Activated naive CD4-positive, alpha-beta T cell (primary cell): ENCODE results near the gene PAX6.
"Not testable (repeated sequence)": the region's sequence is repeated elsewhere in the genome, so short reads cannot be mapped to it uniquely, and the experiment has no call there.

Experiments used
- DNase-seq, 4 experiments: peaks; one replicate each; lab custom pipeline; 2025; lab: John Stamatoyannopoulos, UW

PAX6 gene

DNA sequence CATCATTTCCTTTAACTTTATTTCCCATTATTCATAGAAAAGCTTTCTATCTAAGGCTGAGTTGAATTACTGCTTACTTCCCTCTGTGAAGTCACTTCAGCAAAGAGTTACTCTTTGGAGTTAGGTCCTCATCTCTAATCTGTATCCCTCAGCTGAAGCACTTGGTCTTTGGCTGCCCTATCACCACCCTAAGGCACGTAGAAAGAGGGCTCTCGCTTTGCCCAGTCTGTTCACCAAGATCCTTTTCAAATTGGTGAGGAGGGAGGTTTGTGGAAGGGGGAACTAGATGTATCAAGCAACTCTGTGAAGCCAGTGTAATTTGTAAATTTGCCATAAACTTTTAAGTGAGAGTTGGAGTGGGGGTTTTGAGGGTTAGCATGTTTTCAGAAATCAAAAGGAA lies 43.4 kb downstream of the PAX6 start:
- no peak for DNase-seq

DNA sequence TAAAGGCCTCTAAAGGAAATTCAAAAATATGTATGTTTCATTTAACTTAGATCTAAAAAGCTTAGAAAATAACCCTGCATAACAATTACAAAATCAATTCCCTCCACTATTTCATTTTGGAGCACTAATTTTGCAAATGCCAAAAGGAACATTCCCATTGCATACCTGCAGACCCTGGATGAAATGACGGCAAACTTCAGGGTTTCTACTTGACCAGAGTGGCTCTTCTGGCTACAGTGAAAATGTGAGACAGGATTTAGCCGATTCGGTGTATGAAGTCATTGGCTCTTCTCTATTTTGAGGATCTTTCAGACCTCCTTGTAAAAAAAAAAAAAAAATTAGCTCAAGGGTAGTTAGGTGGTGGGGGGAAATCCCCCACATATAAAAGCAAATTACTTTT lies 44.1 kb downstream of the PAX6 start:
- no peak for DNase-seq

DNA sequence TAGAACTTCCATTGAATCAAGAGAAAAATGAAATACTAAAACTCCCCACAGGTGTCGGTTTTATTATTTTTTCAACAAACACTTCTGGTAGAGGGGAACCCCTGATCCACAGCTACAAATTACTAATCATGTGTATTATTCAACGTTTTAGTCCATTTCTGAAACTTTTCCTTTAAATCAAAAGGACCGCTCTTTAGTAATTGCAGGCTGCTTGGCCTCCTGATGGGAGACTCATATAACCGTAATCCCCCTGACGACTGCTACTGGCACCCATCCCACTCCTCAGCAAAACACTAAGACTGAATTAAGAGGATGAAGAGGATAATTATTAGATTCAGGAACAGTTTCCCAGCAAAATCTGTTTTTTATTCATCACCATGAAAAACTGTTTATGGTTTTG lies 46.4 kb downstream of the PAX6 start:
- DNase-seq, result no peak

DNA sequence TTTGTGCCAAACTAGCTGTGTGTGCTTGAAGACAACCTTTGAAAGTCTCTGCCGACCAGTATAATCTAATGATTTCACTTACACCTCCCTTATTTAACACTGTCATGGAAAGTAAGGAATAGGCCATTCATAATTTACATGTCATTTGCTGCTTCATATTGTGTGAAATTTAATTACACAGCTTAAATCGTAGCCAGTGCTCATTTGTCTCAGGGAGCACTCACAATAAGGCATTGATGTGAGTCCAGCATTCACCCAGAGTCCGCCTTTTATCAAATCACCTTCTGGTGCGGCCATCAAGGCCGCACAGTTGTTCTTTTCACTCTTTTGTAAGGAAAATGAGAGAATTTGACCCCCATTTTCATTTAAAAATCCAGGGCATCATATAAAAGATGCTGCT lies 46.9 kb downstream of the PAX6 start:
- DNase-seq, result no peak

DNA sequence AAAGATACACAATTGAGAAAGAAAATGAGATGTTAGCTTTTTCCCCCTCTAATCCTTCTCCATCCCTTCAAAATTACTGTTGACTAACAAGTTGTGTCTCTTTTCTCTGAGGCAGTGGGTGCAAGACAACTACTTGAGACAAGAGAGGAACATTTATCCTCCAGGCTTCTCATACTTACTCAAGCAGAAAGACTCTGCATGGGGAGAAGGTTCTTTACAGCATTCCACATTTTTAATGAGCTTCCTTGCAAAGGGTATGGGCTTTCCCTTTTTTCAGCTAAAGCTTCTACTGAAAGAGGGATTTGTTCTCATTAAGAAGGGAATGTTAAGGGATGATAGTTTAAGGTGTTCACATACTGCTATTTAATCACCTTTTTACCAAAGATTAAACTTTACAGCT lies 47.8 kb downstream of the PAX6 start:
- no peak for DNase-seq

DNA sequence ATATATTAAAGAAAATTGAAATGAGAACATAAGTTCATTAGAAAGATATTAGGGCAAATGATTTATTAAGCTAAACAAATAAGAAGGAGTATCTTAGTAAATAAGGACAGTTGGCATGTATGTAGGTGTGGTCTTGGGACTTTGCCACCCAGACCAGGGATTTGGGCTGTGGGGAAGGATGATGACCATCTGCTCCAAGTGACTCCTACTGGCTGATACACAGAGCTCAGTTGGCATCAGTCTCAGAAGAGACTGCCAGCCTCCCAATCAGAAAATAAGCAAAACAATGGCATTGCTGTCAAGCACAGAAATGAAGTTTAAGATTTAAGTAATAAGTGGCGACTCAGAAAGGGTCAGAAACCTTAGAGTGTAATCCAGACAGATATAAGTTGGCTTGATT lies 49.5 kb downstream of the PAX6 start:
- no peak for DNase-seq

DNA sequence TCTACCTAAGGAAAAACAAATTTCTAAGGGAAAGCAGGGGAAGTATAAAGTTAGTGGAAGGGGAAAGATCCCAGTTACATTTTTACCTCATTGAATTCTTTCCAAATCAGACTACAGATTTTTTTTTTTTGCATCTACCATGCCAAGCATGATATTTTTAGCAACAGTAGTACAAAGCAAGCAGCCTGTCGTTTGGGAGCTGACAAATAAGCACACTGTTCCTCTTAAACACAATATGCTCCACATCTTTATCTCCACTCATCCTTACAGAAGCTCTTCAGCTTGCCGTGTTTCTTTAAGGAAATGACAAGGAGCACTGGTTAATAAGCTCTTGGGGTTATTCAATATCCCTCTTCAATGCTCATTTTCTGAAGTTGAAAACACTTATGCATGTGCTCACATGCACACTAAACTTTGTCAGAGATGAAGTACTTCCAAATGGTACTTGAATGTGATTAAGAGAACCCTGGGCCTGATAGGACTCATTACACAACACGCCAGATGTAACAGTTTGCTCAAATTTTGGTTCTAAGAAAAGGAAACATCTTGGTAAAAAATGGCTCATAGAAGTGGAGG lies 53.8 kb downstream of the PAX6 start:
- no peak for DNase-seq

DNA sequence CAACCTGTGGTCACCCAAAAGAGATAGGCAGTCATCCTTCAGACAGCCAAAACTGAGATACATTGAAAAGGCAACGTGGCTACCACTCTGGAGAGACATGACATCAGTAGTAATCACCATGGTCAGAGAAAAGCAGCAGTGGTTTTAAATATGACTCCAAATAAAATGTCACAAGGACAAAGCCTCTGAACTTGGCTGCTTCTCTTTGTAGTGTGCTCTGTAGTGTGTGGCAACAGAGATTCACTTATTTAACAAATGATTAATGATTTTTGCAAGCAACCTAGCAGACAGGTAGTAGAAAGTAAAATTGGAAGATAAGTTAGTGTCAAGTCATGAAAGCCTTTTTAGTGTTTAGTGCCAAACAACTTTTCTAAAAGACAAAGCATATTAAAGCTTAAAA lies 63.5 kb downstream of the PAX6 start:
- DNase-seq, result no peak

DNA sequence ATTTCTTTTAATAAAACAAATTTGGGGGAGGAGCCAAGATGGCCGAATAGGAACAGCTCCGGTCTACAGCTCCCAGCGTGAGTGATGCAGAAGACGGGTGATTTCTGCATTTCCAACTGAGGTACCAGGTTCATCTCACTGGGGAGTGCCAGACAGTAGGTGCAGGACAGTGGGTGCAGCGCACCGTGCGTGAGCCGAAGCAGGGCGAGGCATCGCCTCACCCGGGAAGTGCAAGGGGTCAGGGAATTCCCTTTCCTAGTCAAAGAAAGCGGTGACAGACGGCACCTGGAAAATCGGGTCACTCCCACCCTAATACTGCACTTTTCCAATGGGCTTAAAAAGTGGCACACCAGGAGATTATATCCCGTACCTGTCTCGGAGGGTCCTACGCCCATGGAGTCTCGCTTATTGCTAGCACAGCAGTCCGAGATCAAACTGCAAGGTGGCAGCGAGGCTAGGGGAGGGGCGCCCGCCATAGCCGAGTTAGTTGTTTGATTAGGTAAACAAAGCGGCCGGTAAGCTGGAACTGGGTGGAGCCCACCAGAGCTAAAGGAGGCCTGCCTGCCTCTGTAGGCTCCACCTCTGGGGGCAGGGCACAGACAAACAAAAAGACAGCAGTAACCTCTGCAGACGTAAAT lies 70.3 kb downstream of the PAX6 start:
- DNase-seq, result not testable (repeated sequence)

DNA sequence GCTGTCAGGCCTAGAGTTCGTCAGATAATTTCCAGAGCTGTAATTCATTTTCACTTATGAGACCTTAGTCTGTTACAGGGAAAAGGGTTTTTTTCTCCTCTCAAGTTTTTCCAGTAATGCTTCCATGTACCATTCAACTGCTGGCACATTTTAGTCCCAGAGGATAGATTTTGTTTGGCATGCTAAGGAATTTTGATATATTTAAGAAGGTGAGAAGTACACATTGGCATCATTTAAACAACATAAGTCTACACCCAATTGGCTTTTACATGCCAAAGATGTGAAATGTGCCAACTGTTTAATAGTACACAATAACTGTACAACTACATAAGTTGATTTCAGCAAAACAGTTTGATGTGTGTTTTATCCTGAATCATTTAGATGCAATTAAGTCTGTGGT lies 71.0 kb downstream of the PAX6 start:
- DNase-seq, result no peak
